Liver (tissue), 9 donors: ENCODE data around the gene MINAR2. TPM values are rescaled to one million over a fixed set of nuclear protein-coding genes. Genes with fewer than 3 reads are reported as not detected.

Experiments
- DNase-seq: peaks from one replicate; pipeline ENCODE4 v3.0.0-alpha.2; 2017; ENCODE audit warnings: low spot score
- H3K27ac ChIP-seq, 2 donors: one replicate each; pipeline ENCODE4 v1.7.0; 2013; ENCODE audit warnings: inconsistent platforms in 2 of 2, low read length in 2 of 2, control low read depth in 1 of 2, low read depth in 1 of 2, mild to moderate bottlenecking in 1 of 2
- H3K27me3 ChIP-seq, 4 donors: one replicate each; pipeline versions ENCODE4 v1.6.1 to v1.7.0; 2013; ENCODE audit warnings: low read length in 3 of 4, inconsistent platforms in 1 of 4, mild to moderate bottlenecking in 1 of 4, moderate library complexity in 1 of 4; ENCODE audit not compliant: control insufficient read depth in 4 of 4, insufficient read depth in 4 of 4
- H3K36me3 ChIP-seq, 4 donors: one replicate each; pipeline versions ENCODE4 v1.6.1 to v1.7.0; 2013; ENCODE audit warnings: low read length in 3 of 4, mild to moderate bottlenecking in 3 of 4, low read depth in 1 of 4, moderate library complexity in 1 of 4; ENCODE audit not compliant: control insufficient read depth in 4 of 4, insufficient read depth in 3 of 4
- H3K4me1 ChIP-seq, 4 donors: one replicate each; pipeline versions ENCODE4 v1.6.1 to v1.7.0; 2013; ENCODE audit warnings: low read length in 3 of 4, mild to moderate bottlenecking in 3 of 4, moderate library complexity in 1 of 4; ENCODE audit not compliant: control insufficient read depth in 4 of 4, insufficient read depth in 4 of 4
- H3K4me3 ChIP-seq, 3 donors: one replicate each; pipeline versions ENCODE4 v1.6.1 to v1.7.0; 2013; ENCODE audit warnings: low read length in 3 of 3, control low read depth in 1 of 3, low read depth in 1 of 3, mild to moderate bottlenecking in 1 of 3
- H3K9ac ChIP-seq, 2 donors: one replicate each; pipeline ENCODE4 v1.7.0; 2013; ENCODE audit warnings: low read length in 2 of 2, mild to moderate bottlenecking in 2 of 2, moderate library complexity in 2 of 2, control low read depth in 1 of 2, low read depth in 1 of 2
- H3K9me3 ChIP-seq, 4 donors: one replicate each; pipeline versions ENCODE4 v1.6.1 to v1.7.0; 2013; ENCODE audit warnings: low read length in 3 of 4; ENCODE audit not compliant: control insufficient read depth in 4 of 4
- EGR1 ChIP-seq, 2 donors: IDR thresholded peaks; 2 replicates each; pipeline ENCODE4 v1.6.1; 2016 to 2018; ENCODE audit warnings: antibody characterized with exemption in 2 of 2, low read depth in 2 of 2
- FOXA1 ChIP-seq: IDR thresholded peaks from 2 replicates; pipeline ENCODE4 v1.6.1; 2016; ENCODE audit warnings: antibody characterized with exemption
- FOXA2 ChIP-seq: IDR thresholded peaks from 2 replicates; pipeline ENCODE4 v1.6.1; 2016; ENCODE audit warnings: antibody characterized with exemption
- GABPA ChIP-seq, 2 donors: IDR thresholded peaks in 1 of 2; conservative IDR thresholded peaks in 1 of 2; 2 replicates each; pipeline ENCODE4 v1.6.1; 2016; ENCODE audit warnings: antibody characterized with exemption in 2 of 2, mild to moderate bottlenecking in 1 of 2, moderate library complexity in 1 of 2
- HNF4A ChIP-seq, 2 donors: conservative IDR thresholded peaks; 2 replicates each; pipeline ENCODE4 v1.6.1; 2016; ENCODE audit warnings: antibody characterized with exemption in 2 of 2, mild to moderate bottlenecking in 2 of 2
- HNF4G ChIP-seq: IDR thresholded peaks from 2 replicates; pipeline ENCODE4 v1.6.1; 2016; ENCODE audit warnings: antibody characterized with exemption
- JUND ChIP-seq, 2 donors: IDR thresholded peaks; 2 replicates each; pipeline ENCODE4 v1.6.1; 2016; ENCODE audit warnings: antibody characterized with exemption in 2 of 2
- NR2F2 ChIP-seq: IDR thresholded peaks from 2 replicates; pipeline ENCODE4 v1.6.1; 2016; ENCODE audit warnings: antibody characterized with exemption
- RAD21 ChIP-seq, 2 donors: IDR thresholded peaks; 2 replicates each; pipeline ENCODE4 v1.6.1; 2016; ENCODE audit warnings: antibody characterized with exemption in 2 of 2, mild to moderate bottlenecking in 2 of 2
- RXRA ChIP-seq, 2 donors: IDR thresholded peaks; 2 replicates each; pipeline ENCODE4 v1.6.1; 2017 to 2018; ENCODE audit warnings: antibody characterized with exemption in 2 of 2, mild to moderate bottlenecking in 1 of 2
- SP1 ChIP-seq: IDR thresholded peaks from 2 replicates; pipeline ENCODE4 v1.6.1; 2018; ENCODE audit warnings: antibody characterized with exemption, mild to moderate bottlenecking
- TAF1 ChIP-seq: conservative IDR thresholded peaks from 2 replicates; pipeline ENCODE4 v1.6.1; 2016; ENCODE audit warnings: antibody characterized with exemption, mild to moderate bottlenecking
- YY1 ChIP-seq: IDR thresholded peaks from 2 replicates; pipeline ENCODE4 v1.6.1; 2016; ENCODE audit warnings: antibody characterized with exemption, mild to moderate bottlenecking
- WGBS: extraction: QIAGEN DNeasy Blood & Tissue Kit; methylation state at CpG from one replicate; pipeline ENCODE4 v1.1.7; 2013; 5-methylcytosine and 5-hydroxymethylcytosine counted together
- polyA plus RNA-seq, 2 donors: library from polyadenylated mRNA; stranded (reverse) in 1 of 2; unstranded in 1 of 2; fragments of 200-250 nt in 1 of 2; fragments of >200 nt in 1 of 2; fragmentation: Nextera tagmentation in 1 of 2; extraction: Ambion mirVana in 1 of 2; gene quantifications; one replicate each; pipeline versions ENCODE4 v1.2.1 to v1.2.3, GENCODE V29; 2013 to 2015
- total RNA-seq, 2 donors: library from RNA; depleted of rRNA; stranded (reverse); fragments of >200 nt; gene quantifications; one replicate each; pipeline ENCODE4 v1.2.3, GENCODE V29; 2014
- TF ChIP-seq, protein P1 (sequence below): IDR thresholded peaks from 2 replicates; pipeline ENCODE4 v1.6.1; 2016; ENCODE audit warnings: antibody characterized with exemption
- TF ChIP-seq, protein P2 (sequence below): fragments of 150-350 bp; IDR thresholded peaks from 2 replicates; pipeline ENCODE4 v1.5.1; 2017; ENCODE audit warnings: improper control_type of control experiment, low read depth, low read length; ENCODE audit not compliant: missing input control
- TF ChIP-seq, protein P3 (sequence below): IDR thresholded peaks from 2 replicates; pipeline ENCODE4 v1.6.1; 2016; ENCODE audit warnings: antibody characterized with exemption
- TF ChIP-seq, protein P4 (sequence below): IDR thresholded peaks from 2 replicates; pipeline ENCODE4 v1.6.1; 2016; ENCODE audit warnings: antibody characterized with exemption
- TF ChIP-seq, protein P5 (sequence below): IDR thresholded peaks from 2 replicates; pipeline ENCODE4 v1.6.1; 2016; ENCODE audit warnings: antibody characterized with exemption, mild to moderate bottlenecking
- donor health status: healthy.
- donor health status: healthy.
- donor health status: healthy.
- donor health status: healthy.
- donor health status: healthy.

MINAR2 gene
- total and polyA plus RNA-seq, 4 donors, result not detected

DNA sequence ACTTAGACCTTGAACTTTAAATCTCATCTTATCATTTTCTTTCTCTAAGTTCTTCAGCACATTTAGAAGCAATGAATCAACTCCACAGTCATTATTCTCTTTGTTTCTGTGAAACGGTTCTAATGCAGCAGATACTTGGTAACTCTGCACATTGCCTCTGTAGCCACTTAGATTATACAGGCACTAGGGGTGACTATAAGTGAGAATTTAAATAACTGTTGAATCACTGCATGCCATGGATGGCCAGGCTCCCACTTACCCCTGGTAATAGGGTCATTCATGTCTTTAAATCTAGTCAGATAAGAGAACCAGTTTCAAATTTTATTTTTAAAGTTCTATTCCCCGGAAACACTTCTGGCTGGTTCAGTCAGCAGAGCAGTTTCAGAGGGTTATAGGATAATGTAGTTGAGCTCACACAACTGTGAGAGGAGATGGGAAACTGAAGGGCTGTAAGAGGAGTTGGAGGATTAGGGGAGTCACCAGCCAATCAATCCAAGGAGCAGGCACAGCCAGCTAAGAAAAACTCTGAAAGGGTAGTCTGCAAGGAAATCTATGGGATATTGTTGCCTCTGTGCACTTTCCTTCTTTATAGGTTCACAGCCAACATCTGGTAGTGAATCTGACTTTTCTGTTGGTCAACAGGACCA is 4.2 kb upstream of the MINAR2 start:
- TF ChIP-seq, protein P1, sequence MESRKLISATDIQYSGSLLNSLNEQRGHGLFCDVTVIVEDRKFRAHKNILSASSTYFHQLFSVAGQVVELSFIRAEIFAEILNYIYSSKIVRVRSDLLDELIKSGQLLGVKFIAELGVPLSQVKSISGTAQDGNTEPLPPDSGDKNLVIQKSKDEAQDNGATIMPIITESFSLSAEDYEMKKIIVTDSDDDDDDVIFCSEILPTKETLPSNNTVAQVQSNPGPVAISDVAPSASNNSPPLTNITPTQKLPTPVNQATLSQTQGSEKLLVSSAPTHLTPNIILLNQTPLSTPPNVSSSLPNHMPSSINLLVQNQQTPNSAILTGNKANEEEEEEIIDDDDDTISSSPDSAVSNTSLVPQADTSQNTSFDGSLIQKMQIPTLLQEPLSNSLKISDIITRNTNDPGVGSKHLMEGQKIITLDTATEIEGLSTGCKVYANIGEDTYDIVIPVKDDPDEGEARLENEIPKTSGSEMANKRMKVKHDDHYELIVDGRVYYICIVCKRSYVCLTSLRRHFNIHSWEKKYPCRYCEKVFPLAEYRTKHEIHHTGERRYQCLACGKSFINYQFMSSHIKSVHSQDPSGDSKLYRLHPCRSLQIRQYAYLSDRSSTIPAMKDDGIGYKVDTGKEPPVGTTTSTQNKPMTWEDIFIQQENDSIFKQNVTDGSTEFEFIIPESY, result no peak
- Histone ChIP-seq H3K4me1 (no peaks in the 10 kb centered on the region), H3K27ac (no peak overlapping the region), H3K4me3 (no peak overlapping the region), H3K27me3 (peaks cover 0 to 4% (median 0%) of the 10 kb centered on the region in 4 donors), H3K9me3 (no peaks in the 10 kb centered on the region), H3K9ac (no peak overlapping the region), H3K36me3 (no peaks in the 10 kb centered on the region)
- no peak for DNase-seq
- 72% methylated on average over 2 of the region's 2 CpGs for WGBS

DNA sequence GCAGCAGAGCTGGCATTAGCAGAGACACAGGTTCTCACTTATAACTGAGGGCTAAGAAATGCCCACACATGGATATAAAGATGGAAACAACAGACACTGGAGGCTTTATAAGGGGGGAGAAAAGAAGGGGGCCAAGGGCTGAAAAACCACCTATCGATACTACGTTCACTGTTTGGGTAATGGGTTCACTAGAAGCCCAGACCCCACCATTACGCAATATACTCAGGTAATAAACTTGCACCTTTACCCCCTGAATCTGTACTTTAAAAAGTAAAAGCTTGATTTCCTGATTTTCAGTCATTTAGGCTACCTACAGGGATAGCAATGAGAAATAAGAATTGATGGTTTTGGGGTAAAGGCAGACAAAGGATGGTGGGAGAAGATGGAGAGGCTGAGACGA is 1.9 kb upstream of the MINAR2 start:
- H3K27ac ChIP-seq, result no peak overlapping the region
- TF ChIP-seq, protein P2, sequence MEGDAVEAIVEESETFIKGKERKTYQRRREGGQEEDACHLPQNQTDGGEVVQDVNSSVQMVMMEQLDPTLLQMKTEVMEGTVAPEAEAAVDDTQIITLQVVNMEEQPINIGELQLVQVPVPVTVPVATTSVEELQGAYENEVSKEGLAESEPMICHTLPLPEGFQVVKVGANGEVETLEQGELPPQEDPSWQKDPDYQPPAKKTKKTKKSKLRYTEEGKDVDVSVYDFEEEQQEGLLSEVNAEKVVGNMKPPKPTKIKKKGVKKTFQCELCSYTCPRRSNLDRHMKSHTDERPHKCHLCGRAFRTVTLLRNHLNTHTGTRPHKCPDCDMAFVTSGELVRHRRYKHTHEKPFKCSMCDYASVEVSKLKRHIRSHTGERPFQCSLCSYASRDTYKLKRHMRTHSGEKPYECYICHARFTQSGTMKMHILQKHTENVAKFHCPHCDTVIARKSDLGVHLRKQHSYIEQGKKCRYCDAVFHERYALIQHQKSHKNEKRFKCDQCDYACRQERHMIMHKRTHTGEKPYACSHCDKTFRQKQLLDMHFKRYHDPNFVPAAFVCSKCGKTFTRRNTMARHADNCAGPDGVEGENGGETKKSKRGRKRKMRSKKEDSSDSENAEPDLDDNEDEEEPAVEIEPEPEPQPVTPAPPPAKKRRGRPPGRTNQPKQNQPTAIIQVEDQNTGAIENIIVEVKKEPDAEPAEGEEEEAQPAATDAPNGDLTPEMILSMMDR, result no peak
- TF ChIP-seq NR2F2 (no peak), GABPA (IDR thresholded peaks at IDR 0.05 in 1 of 2, conservative IDR thresholded peaks at IDR 0.05 in 1 of 2) (no peak), FOXA2 (no peak), SP1 (no peak), RAD21 (IDR thresholded peaks at IDR 0.05) (no peak), HNF4G (no peak), HNF4A (conservative IDR thresholded peaks at IDR 0.05) (no peak), YY1 (no peak), EGR1 (IDR thresholded peaks at IDR 0.05; ENCODE audit: low read depth in 2 of 2) (no peak), RXRA (IDR thresholded peaks at IDR 0.05) (no peak), FOXA1 (no peak), TAF1 (no peak), JUND (IDR thresholded peaks at IDR 0.05) (no peak)
- TF ChIP-seq, protein P3, sequence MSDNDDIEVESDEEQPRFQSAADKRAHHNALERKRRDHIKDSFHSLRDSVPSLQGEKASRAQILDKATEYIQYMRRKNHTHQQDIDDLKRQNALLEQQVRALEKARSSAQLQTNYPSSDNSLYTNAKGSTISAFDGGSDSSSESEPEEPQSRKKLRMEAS, result no peak
- TF ChIP-seq, protein P4, sequence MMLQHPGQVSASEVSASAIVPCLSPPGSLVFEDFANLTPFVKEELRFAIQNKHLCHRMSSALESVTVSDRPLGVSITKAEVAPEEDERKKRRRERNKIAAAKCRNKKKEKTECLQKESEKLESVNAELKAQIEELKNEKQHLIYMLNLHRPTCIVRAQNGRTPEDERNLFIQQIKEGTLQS, result no peak
- TF ChIP-seq, protein P1, result no peak
- TF ChIP-seq, protein P5, sequence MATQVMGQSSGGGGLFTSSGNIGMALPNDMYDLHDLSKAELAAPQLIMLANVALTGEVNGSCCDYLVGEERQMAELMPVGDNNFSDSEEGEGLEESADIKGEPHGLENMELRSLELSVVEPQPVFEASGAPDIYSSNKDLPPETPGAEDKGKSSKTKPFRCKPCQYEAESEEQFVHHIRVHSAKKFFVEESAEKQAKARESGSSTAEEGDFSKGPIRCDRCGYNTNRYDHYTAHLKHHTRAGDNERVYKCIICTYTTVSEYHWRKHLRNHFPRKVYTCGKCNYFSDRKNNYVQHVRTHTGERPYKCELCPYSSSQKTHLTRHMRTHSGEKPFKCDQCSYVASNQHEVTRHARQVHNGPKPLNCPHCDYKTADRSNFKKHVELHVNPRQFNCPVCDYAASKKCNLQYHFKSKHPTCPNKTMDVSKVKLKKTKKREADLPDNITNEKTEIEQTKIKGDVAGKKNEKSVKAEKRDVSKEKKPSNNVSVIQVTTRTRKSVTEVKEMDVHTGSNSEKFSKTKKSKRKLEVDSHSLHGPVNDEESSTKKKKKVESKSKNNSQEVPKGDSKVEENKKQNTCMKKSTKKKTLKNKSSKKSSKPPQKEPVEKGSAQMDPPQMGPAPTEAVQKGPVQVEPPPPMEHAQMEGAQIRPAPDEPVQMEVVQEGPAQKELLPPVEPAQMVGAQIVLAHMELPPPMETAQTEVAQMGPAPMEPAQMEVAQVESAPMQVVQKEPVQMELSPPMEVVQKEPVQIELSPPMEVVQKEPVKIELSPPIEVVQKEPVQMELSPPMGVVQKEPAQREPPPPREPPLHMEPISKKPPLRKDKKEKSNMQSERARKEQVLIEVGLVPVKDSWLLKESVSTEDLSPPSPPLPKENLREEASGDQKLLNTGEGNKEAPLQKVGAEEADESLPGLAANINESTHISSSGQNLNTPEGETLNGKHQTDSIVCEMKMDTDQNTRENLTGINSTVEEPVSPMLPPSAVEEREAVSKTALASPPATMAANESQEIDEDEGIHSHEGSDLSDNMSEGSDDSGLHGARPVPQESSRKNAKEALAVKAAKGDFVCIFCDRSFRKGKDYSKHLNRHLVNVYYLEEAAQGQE, result no peak
- H3K36me3 ChIP-seq, result no peaks in the 10 kb centered on the region
- no peak overlapping the region for H3K4me3 ChIP-seq
- 83% methylated on average over 4 of the region's 4 CpGs for WGBS
- H3K9ac ChIP-seq, result no peak overlapping the region
- H3K9me3 ChIP-seq, result no peaks in the 10 kb centered on the region
- no peaks in the 10 kb centered on the region for H3K4me1 ChIP-seq
- no peak for DNase-seq
- peaks cover 0 to 4% (median 0%) of the 10 kb centered on the region in 4 donors for H3K27me3 ChIP-seq
